ENCODE measurements around the gene CCN6. TPM values are rescaled to one million over a fixed set of nuclear protein-coding genes. Genes with fewer than 3 reads are reported as not detected.

CCN6 gene
- total RNA-seq, 2 donors from 2014 or later = not detected

- no peaks in the 10 kb centered on the region for H3K36me3 ChIP-seq (ENCODE audit: control insufficient read depth, insufficient read depth, low read length)
- no peaks in the 10 kb centered on the region for H3K9me3 ChIP-seq (ENCODE audit: control insufficient read depth, low read length)
- no peaks in the 10 kb centered on the region for H3K27me3 ChIP-seq (ENCODE audit: control insufficient read depth, insufficient read depth, low read length, poor library complexity, severe bottlenecking)
- Mint-ChIP-seq H3K27me3 (ENCODE audit: insufficient read depth) (peaks cover 3% of the 10 kb centered on the region), H3K9me3 (no peaks in the 10 kb centered on the region), H3K27ac (no peak overlapping the region), H3K4me3 (no peak overlapping the region), H3K36me3 (ENCODE audit: low read depth) (no peaks in the 10 kb centered on the region), H3K4me1 (peaks cover 2% of the 10 kb centered on the region)
- DNase-seq = no peak
- WGBS, 2 experiments (ENCODE audit: insufficient coverage in 1 of 2, insufficient read length in 1 of 2) = 91 to 92% methylated on average over 11 to 15 of the region's 15 CpGs
- no peak overlapping the region for H3K4me3 ChIP-seq (ENCODE audit: low read length)
- no peak overlapping the region for H3K9ac ChIP-seq (ENCODE audit: extremely low read depth, low read length, poor library complexity, severe bottlenecking)
- H3K27ac ChIP-seq (ENCODE audit: low read depth, low read length) = no peak overlapping the region
- no peaks in the 10 kb centered on the region for H3K4me1 ChIP-seq (ENCODE audit: control insufficient read depth, insufficient read depth, low read length)
- no peak for TF ChIP-seq CTCF (conservative IDR thresholded peaks at IDR 0.05)
Measured at GRCh38 chr6:112038756-112039430, 15.0 kb upstream of the CCN6 start.

- H3K9me3 Mint-ChIP-seq = no peaks in the 10 kb centered on the region
- no peaks in the 10 kb centered on the region for H3K36me3 ChIP-seq (ENCODE audit: control insufficient read depth, insufficient read depth, low read length)
- H3K27me3 Mint-ChIP-seq (ENCODE audit: insufficient read depth) = peaks cover under 1% of the 10 kb centered on the region
- H3K4me3 Mint-ChIP-seq = no peak overlapping the region
- DNase-seq = no peak
- H3K9ac ChIP-seq (ENCODE audit: extremely low read depth, low read length, poor library complexity, severe bottlenecking) = no peak overlapping the region
- no peaks in the 10 kb centered on the region for H3K4me1 ChIP-seq (ENCODE audit: control insufficient read depth, insufficient read depth, low read length)
- no peaks in the 10 kb centered on the region for H3K27me3 ChIP-seq (ENCODE audit: control insufficient read depth, insufficient read depth, low read length, poor library complexity, severe bottlenecking)
- no peak overlapping the region for H3K27ac Mint-ChIP-seq
- no peaks in the 10 kb centered on the region for H3K36me3 Mint-ChIP-seq (ENCODE audit: low read depth)
- no peak for TF ChIP-seq CTCF (conservative IDR thresholded peaks at IDR 0.05)
- H3K4me3 ChIP-seq (ENCODE audit: low read length) = no peak overlapping the region
- WGBS, 2 experiments (ENCODE audit: insufficient coverage in 1 of 2, insufficient read length in 1 of 2) = 68 to 72% methylated on average over 2 of the region's 2 CpGs
- H3K9me3 ChIP-seq (ENCODE audit: control insufficient read depth, low read length) = no peaks in the 10 kb centered on the region
- H3K4me1 Mint-ChIP-seq = peaks cover 2% of the 10 kb centered on the region
- H3K27ac ChIP-seq (ENCODE audit: low read depth, low read length) = no peak overlapping the region
Measured at GRCh38 chr6:112039431-112039770, 14.5 kb upstream of the CCN6 start.

GRCh38 chr6:112040956-112041355 lies 12.9 kb upstream of the CCN6 start:
- Histone ChIP-seq H3K4me3 (ENCODE audit: low read length) (no peak overlapping the region), H3K27me3 (ENCODE audit: control insufficient read depth, insufficient read depth, low read length, poor library complexity, severe bottlenecking) (no peaks in the 10 kb centered on the region), H3K4me1 (ENCODE audit: control insufficient read depth, insufficient read depth, low read length) (no peaks in the 10 kb centered on the region), H3K9me3 (ENCODE audit: control insufficient read depth, low read length) (no peaks in the 10 kb centered on the region), H3K9ac (ENCODE audit: extremely low read depth, low read length, poor library complexity, severe bottlenecking) (no peak overlapping the region), H3K36me3 (ENCODE audit: control insufficient read depth, insufficient read depth, low read length) (no peaks in the 10 kb centered on the region), H3K27ac (ENCODE audit: low read depth, low read length) (no peak overlapping the region)
- H3K9me3 Mint-ChIP-seq = no peaks in the 10 kb centered on the region
- H3K4me3 Mint-ChIP-seq = no peak overlapping the region
- WGBS, 2 experiments (ENCODE audit: insufficient coverage in 1 of 2, insufficient read length in 1 of 2) = 80 to 92% methylated on average over 1 of the region's 1 CpG
- TF ChIP-seq CTCF (conservative IDR thresholded peaks at IDR 0.05) = no peak
- H3K4me1 Mint-ChIP-seq = peaks cover 2% of the 10 kb centered on the region
- no peak for DNase-seq
- no peaks in the 10 kb centered on the region for H3K36me3 Mint-ChIP-seq (ENCODE audit: low read depth)
- H3K27me3 Mint-ChIP-seq (ENCODE audit: insufficient read depth) = no peaks in the 10 kb centered on the region
- H3K27ac Mint-ChIP-seq = no peak overlapping the region

All from endodermal cell (in vitro differentiated cells).